Activated naive CD8-positive, alpha-beta T cell treated with anti-CD3 and anti-CD28 coated beads for 36 hours (primary cell): ENCODE data around the gene GNPDA1. TPM values are rescaled to one million over a fixed set of nuclear protein-coding genes. Genes with fewer than 3 reads are reported as not detected.

Experiments used
- DNase-seq: peaks from one replicate; pipeline ENCODE4 v3.0.0; 2021
- H3K27ac Mint-ChIP-seq: one replicate; pipeline ENCODE4 v1.8.0; 2022; ENCODE audit warnings: mild to moderate bottlenecking, moderate library complexity, mixed read lengths
- H3K27me3 Mint-ChIP-seq: one replicate; pipeline ENCODE4 v1.8.0; 2022; ENCODE audit warnings: mild to moderate bottlenecking, mixed read lengths
- H3K36me3 Mint-ChIP-seq: one replicate; pipeline ENCODE4 v1.8.0; 2021; ENCODE audit warnings: mild to moderate bottlenecking, mixed read lengths
- H3K4me1 Mint-ChIP-seq: one replicate; pipeline ENCODE4 v1.8.0; 2021; ENCODE audit warnings: mixed read lengths
- H3K4me3 Mint-ChIP-seq: one replicate; pipeline ENCODE4 v1.8.0; 2022; ENCODE audit warnings: mild to moderate bottlenecking, moderate library complexity, mixed read lengths
- H3K9me3 Mint-ChIP-seq: one replicate; pipeline ENCODE4 v1.8.0; 2022; ENCODE audit warnings: mixed read lengths
- total RNA-seq, 2 experiments: library from RNA; stranded (reverse); gene quantifications; one replicate each; pipeline ENCODE4 v1.2.3, GENCODE V29; 2021

The GNPDA1 gene
- total RNA-seq, 2 experiments from 2014 or later, result 140 to 148 TPM

GRCh38 chr5:142012186-142012785, 541 bp downstream of the GNPDA1 start:
- peaks cover 74% of the 10 kb centered on the region for H3K4me1 Mint-ChIP-seq
- H3K4me3 Mint-ChIP-seq, result peak overlapping the region; percentile 87
- H3K9me3 Mint-ChIP-seq, result peaks cover 6% of the 10 kb centered on the region
- H3K36me3 Mint-ChIP-seq, result peaks cover 44% of the 10 kb centered on the region
- peak overlapping the region; percentile 93 for H3K27ac Mint-ChIP-seq
- H3K27me3 Mint-ChIP-seq, result no peaks in the 10 kb centered on the region
- DNase-seq, result peak; percentile 68

DNA sequence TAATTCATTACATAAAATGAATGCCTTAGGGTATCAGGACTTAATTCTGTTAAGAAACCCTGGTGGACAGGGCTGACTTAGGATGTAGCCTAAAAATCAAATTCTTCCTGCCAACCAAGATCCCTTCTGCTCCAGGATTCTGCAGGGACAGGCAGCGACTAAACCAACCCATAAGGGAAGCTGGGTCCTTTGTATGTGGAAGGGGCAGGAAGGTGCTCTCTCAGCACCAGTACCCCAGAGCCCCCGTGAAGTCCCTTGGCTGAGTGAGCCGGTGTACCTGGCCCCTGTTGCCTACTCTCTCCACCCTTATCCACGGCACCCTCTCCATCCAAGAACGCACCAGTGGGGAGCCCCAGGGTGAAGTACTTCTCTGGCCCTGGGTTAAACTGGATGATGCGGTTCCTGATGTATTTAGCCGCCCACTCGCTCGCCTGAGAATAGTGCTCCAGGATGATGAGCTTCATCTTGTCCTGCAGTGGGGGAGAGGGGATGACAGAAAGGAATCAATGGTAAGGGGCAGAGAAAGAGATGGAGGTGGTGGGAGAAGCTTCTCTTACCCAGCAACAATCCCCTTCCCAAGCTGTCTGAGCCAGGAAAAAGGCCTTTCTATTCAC, 1.1 kb downstream of the GNPDA1 start:
- Mint-ChIP-seq H3K4me1 (peaks cover 74% of the 10 kb centered on the region), H3K27ac (peak overlapping the region; percentile 93), H3K27me3 (no peaks in the 10 kb centered on the region), H3K36me3 (peaks cover 45% of the 10 kb centered on the region), H3K4me3 (peak overlapping the region; percentile 87), H3K9me3 (peaks cover 3% of the 10 kb centered on the region)
- DNase-seq, result no peak

GRCh38 chr5:142009886-142010285, 2.9 kb downstream of the GNPDA1 start:
- Mint-ChIP-seq H3K27me3 (no peaks in the 10 kb centered on the region), H3K27ac (peak overlapping the region; percentile 25), H3K4me3 (no peak overlapping the region), H3K9me3 (peaks cover 3% of the 10 kb centered on the region), H3K4me1 (peaks cover 74% of the 10 kb centered on the region), H3K36me3 (peaks cover 62% of the 10 kb centered on the region)
- DNase-seq, result no peak

DNA sequence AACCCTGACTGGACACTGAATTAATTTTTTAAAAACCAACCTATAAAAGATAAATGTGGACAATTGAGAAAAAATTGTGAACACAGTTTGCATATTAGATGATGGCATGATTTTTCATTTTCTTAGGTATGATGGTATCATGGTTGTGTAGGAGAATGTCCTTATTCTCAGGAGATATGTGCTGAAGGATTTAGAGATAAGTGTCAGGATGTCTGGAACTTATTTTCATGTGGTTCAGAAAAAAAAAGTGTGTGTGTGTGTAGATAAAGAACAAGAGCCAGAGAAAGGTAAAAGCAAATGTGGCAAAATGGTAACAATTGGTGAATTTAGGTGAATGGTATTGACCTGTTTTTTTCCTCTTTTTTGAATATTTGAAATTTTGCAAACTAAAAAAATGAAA, 4.0 kb downstream of the GNPDA1 start:
- Mint-ChIP-seq H3K4me1 (peaks cover 72% of the 10 kb centered on the region), H3K27me3 (no peaks in the 10 kb centered on the region), H3K36me3 (peaks cover 73% of the 10 kb centered on the region), H3K9me3 (peaks cover 3% of the 10 kb centered on the region), H3K27ac (peak overlapping the region; percentile 96), H3K4me3 (no peak overlapping the region)
- DNase-seq, result no peak

- Mint-ChIP-seq H3K4me3 (peak overlapping the region; percentile 73), H3K27me3 (no peaks in the 10 kb centered on the region), H3K9me3 (peaks cover 3% of the 10 kb centered on the region), H3K4me1 (peaks cover 77% of the 10 kb centered on the region), H3K27ac (peak overlapping the region; percentile 96), H3K36me3 (peaks cover 80% of the 10 kb centered on the region)
- no peak for DNase-seq
These were observed 5.6 kb downstream of the GNPDA1 start for GRCh38 chr5:142007237-142007544.

- Mint-ChIP-seq H3K4me3 (peak overlapping the region; percentile 73), H3K27me3 (no peaks in the 10 kb centered on the region), H3K9me3 (peaks cover 3% of the 10 kb centered on the region), H3K36me3 (peaks cover 78% of the 10 kb centered on the region), H3K4me1 (peaks cover 76% of the 10 kb centered on the region), H3K27ac (peak overlapping the region; percentile 96)
- peak; percentile 52 for DNase-seq
These were observed 6.2 kb downstream of the GNPDA1 start for GRCh38 chr5:142006363-142007236.

- peaks cover 73% of the 10 kb centered on the region for H3K36me3 Mint-ChIP-seq
- H3K27me3 Mint-ChIP-seq, result no peaks in the 10 kb centered on the region
- H3K27ac Mint-ChIP-seq, result peak overlapping the region; percentile 83
- peaks cover 3% of the 10 kb centered on the region for H3K9me3 Mint-ChIP-seq
- H3K4me3 Mint-ChIP-seq, result no peak overlapping the region
- H3K4me1 Mint-ChIP-seq, result peaks cover 67% of the 10 kb centered on the region
- DNase-seq, result no peak
These were observed 9.5 kb downstream of the GNPDA1 start for GRCh38 chr5:142003266-142003800.

DNA sequence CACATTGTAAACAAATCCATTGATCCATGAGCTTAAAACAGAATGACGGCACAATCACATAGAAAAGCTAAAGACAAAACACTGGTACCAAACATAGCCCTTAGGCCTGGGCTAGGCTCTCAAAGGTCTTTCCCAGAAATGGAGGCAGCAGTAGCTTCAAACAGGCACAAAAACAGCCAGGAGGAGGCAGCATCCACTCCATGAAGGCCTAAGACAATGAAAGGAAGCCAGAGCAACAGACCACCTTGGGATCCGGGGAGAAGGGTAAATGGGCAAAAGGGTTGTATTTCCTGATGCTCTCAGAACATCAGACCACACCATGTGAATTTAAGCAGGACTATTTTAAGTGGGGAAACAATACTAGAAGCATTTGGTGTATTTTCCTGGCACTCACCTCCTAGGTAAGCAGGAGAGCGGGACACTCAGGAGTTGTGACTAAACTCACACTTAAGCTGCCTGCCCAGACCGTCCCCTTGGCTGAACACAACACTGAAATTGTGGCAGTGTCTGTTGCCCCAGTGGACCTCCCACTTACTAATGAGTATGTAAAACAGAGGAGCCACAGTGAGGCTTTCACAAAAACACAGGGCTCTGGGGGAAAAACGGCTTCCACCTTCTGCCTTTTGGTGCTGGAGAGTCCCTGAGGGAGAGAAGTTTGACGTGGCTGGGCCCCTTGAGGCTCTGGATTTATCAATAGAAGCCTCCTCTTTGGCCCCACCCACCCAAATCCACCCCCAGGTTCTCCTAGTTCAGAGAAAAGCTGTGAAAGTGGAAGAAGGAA, 11.9 kb downstream of the GNPDA1 start:
- H3K4me3 Mint-ChIP-seq, result no peak overlapping the region
- H3K36me3 Mint-ChIP-seq, result peaks cover 54% of the 10 kb centered on the region
- H3K9me3 Mint-ChIP-seq, result no peaks in the 10 kb centered on the region
- H3K27me3 Mint-ChIP-seq, result no peaks in the 10 kb centered on the region
- H3K4me1 Mint-ChIP-seq, result peaks cover 44% of the 10 kb centered on the region
- DNase-seq, result no peak
- peak overlapping the region; percentile 74 for H3K27ac Mint-ChIP-seq

- Mint-ChIP-seq H3K4me3 (no peak overlapping the region), H3K36me3 (peaks cover 51% of the 10 kb centered on the region), H3K27me3 (no peaks in the 10 kb centered on the region), H3K9me3 (no peaks in the 10 kb centered on the region), H3K4me1 (peaks cover 36% of the 10 kb centered on the region), H3K27ac (peak overlapping the region; percentile 74)
- no peak for DNase-seq
These were observed 12.7 kb downstream of the GNPDA1 start for GRCh38 chr5:142000173-142000572.

DNA sequence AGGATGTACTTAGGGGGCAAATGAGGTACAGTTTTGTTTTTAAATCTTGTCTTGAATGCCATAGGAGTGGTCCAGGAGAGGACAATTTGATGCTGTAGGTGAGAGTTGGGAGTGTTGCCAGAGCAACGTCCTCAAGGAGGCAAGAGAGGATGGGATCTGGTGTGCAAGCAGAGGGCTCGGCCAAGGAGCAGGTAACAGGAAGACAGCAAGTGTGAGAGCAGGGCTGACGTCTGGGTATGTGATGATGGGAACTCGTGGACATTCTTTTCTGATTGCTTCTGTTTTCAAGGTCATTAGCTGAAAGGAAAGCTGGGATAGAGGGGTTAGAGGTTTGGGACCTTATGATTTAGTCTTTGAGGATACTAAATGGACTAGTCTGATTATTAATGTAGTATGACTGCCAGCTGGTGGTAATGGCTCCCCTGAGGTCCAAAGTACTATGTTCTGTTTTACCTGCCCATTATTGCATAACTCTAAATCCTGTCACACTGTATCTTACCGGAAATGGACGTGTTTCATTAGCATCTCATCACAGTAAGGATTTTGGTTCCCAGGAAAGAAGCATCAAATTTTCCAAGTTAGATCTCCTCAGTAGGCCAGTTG, 15.4 kb downstream of the GNPDA1 start:
- H3K27ac Mint-ChIP-seq, result no peak overlapping the region
- H3K9me3 Mint-ChIP-seq, result no peaks in the 10 kb centered on the region
- H3K36me3 Mint-ChIP-seq, result peaks cover 49% of the 10 kb centered on the region
- no peak overlapping the region for H3K4me3 Mint-ChIP-seq
- H3K27me3 Mint-ChIP-seq, result no peaks in the 10 kb centered on the region
- H3K4me1 Mint-ChIP-seq, result peaks cover 22% of the 10 kb centered on the region
- DNase-seq, result no peak

DNA sequence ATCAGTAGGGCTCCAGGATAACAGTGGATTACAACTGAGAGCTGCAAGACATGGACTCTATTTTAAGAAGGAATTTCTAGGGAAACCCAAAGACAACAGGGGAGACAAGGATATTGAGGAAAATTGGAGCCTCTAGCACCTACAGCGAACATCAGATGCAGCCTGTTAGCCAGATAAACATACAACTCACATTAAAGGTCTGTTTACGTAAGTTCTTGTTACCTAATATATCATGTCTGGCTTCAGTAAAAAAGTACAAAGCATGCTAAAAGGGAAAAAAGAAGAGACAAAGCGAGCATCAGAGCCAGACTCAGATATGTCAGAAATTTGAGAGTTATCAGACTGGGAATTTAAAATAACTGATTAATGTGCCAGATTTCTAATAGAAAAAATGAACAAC, 17.2 kb downstream of the GNPDA1 start:
- Mint-ChIP-seq H3K27ac (no peak overlapping the region), H3K4me1 (peaks cover 12% of the 10 kb centered on the region), H3K9me3 (no peaks in the 10 kb centered on the region), H3K4me3 (no peak overlapping the region), H3K27me3 (no peaks in the 10 kb centered on the region), H3K36me3 (peaks cover 40% of the 10 kb centered on the region)
- no peak for DNase-seq

DNA sequence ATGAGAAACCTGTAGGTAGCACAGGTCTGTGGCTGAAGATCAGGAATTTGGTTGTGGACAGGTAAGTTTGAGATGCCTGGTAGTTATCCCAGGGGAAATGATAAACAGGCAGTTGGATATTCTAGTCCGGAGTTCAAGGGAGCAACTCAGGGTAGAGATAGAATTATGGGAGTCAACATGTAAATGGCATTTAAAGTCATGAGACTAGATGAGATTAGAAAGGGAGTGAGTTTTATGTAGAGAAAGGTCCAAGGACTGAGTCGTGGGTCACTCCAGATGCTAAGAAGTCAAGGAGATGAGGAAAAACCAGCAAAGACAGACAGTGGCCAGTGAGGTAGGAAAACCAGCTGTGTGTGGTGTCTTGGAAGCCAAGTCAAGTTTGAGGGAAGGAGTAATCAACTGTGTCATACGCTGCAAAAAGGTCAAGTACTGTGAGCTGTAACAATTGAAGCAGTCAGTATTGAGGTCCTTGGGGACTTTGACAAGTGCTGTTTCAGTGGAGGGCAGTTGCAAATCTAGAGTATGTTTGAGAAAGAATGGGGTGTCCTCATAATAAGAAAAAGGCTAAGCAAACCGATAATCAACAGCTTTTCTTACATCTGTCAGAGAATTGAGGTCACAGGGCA, 18.2 kb downstream of the GNPDA1 start:
- H3K4me3 Mint-ChIP-seq, result no peak overlapping the region
- no peaks in the 10 kb centered on the region for H3K27me3 Mint-ChIP-seq
- H3K36me3 Mint-ChIP-seq, result peaks cover 35% of the 10 kb centered on the region
- H3K4me1 Mint-ChIP-seq, result peaks cover 7% of the 10 kb centered on the region
- H3K9me3 Mint-ChIP-seq, result no peaks in the 10 kb centered on the region
- DNase-seq, result no peak
- H3K27ac Mint-ChIP-seq, result no peak overlapping the region

DNA sequence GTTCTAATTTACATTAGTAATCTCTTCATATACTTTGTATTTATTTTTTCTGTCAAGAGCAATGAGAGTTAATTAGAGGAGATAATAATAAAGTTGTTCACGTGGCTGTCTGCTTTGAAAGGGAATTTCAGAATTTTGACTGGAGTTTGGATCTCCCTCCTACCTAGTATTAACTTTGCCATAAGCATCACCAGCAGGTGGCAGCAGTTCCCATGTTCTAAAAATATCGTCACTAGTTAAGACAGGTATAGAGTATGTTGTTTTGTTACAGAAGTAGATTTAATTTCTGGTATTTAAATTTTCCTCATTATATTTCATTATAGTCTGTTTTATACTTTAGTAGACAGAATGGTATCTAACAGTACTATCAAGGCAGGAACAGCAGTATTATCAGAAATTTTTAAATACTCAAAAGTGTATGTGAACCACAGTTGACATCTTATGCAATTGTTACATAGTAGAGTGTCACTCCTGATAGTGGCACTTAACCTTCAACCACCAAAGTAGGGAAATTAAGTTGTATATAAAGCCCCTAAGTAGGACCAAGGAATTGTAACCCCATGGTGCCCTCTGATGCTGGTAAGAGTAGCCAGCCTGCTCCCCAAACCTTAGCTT, 20.4 kb downstream of the GNPDA1 start:
- H3K27me3 Mint-ChIP-seq, result no peaks in the 10 kb centered on the region
- DNase-seq, result peak; percentile 55
- H3K9me3 Mint-ChIP-seq, result no peaks in the 10 kb centered on the region
- no peak overlapping the region for H3K27ac Mint-ChIP-seq
- no peak overlapping the region for H3K4me3 Mint-ChIP-seq
- peaks cover 27% of the 10 kb centered on the region for H3K36me3 Mint-ChIP-seq
- H3K4me1 Mint-ChIP-seq, result peaks cover 7% of the 10 kb centered on the region

GRCh38 chr5:141989720-141990119, 23.1 kb downstream of the GNPDA1 start:
- H3K27ac Mint-ChIP-seq, result no peak overlapping the region
- H3K36me3 Mint-ChIP-seq, result peaks cover 17% of the 10 kb centered on the region
- H3K4me3 Mint-ChIP-seq, result no peak overlapping the region
- DNase-seq, result no peak
- no peaks in the 10 kb centered on the region for H3K27me3 Mint-ChIP-seq
- H3K9me3 Mint-ChIP-seq, result no peaks in the 10 kb centered on the region
- H3K4me1 Mint-ChIP-seq, result peaks cover 5% of the 10 kb centered on the region
